Measurements from ENCODE around the gene CDCA3.

DNA sequence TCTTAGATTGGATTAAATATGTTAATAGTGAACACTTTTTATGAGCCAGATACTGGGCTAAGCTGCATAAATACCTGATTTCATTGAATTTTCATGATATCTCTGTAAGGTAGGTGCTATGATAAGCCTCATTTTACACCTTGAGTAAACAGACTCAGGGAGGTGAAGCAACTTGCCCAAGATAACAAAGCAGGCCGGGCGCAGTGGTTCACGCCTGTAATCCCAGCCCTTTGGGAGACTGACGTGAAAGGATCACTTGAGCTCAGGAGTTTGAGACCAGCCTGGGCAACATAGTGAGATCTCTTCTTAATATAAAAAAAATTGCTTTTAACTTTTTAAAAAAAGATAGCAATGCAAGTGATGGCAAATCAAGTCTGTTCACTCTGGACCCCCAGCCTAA is 9.0 kb downstream of the CDCA3 start:
- TF ChIP-seq, protein P1, sequence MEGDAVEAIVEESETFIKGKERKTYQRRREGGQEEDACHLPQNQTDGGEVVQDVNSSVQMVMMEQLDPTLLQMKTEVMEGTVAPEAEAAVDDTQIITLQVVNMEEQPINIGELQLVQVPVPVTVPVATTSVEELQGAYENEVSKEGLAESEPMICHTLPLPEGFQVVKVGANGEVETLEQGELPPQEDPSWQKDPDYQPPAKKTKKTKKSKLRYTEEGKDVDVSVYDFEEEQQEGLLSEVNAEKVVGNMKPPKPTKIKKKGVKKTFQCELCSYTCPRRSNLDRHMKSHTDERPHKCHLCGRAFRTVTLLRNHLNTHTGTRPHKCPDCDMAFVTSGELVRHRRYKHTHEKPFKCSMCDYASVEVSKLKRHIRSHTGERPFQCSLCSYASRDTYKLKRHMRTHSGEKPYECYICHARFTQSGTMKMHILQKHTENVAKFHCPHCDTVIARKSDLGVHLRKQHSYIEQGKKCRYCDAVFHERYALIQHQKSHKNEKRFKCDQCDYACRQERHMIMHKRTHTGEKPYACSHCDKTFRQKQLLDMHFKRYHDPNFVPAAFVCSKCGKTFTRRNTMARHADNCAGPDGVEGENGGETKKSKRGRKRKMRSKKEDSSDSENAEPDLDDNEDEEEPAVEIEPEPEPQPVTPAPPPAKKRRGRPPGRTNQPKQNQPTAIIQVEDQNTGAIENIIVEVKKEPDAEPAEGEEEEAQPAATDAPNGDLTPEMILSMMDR (IDR thresholded peaks at IDR 0.05; ENCODE audit: insufficient read depth, low read depth, low read length) = no peak
- no peak for TF ChIP-seq EZH2 (IDR thresholded peaks at IDR 0.05; ENCODE audit: insufficient read depth, low read length)

Measured in astrocyte (in vitro differentiated cells and primary cell).